Measurements from ENCODE around the gene COTL1.

DNA sequence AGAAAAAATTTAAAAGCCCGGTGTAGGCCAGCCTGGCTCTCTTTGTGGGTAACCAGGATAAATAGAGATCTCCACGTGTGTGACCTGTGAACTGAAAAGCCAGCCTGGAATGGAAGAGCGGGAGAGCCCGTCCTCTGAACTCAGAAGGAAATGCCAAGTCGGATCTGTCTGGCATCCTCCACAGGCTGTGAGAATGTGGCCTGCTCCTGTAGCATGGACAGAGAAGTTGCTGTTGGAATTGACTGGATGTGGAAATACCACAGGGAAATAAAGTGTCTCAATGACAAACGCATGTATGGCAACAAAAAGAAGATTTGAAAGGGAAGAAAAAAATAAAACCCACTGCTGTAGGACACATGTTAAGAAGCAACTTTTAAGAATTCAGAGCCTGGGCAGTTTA is 37.1 kb upstream of the COTL1 start:
- TF ChIP-seq, protein P1, sequence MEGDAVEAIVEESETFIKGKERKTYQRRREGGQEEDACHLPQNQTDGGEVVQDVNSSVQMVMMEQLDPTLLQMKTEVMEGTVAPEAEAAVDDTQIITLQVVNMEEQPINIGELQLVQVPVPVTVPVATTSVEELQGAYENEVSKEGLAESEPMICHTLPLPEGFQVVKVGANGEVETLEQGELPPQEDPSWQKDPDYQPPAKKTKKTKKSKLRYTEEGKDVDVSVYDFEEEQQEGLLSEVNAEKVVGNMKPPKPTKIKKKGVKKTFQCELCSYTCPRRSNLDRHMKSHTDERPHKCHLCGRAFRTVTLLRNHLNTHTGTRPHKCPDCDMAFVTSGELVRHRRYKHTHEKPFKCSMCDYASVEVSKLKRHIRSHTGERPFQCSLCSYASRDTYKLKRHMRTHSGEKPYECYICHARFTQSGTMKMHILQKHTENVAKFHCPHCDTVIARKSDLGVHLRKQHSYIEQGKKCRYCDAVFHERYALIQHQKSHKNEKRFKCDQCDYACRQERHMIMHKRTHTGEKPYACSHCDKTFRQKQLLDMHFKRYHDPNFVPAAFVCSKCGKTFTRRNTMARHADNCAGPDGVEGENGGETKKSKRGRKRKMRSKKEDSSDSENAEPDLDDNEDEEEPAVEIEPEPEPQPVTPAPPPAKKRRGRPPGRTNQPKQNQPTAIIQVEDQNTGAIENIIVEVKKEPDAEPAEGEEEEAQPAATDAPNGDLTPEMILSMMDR (IDR thresholded peaks at IDR 0.05): no peak
- no peak for TF ChIP-seq FOXJ3 (CRISPR knock-in tag; IDR thresholded peaks at IDR 0.05; ENCODE audit: borderline replicate concordance)
- TF ChIP-seq, protein P2, sequence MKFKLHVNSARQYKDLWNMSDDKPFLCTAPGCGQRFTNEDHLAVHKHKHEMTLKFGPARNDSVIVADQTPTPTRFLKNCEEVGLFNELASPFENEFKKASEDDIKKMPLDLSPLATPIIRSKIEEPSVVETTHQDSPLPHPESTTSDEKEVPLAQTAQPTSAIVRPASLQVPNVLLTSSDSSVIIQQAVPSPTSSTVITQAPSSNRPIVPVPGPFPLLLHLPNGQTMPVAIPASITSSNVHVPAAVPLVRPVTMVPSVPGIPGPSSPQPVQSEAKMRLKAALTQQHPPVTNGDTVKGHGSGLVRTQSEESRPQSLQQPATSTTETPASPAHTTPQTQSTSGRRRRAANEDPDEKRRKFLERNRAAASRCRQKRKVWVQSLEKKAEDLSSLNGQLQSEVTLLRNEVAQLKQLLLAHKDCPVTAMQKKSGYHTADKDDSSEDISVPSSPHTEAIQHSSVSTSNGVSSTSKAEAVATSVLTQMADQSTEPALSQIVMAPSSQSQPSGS (CRISPR knock-in tag; IDR thresholded peaks at IDR 0.05; ENCODE audit: borderline replicate concordance, low read depth): no peak
- TF ChIP-seq TP53 (CRISPR knock-in tag; IDR thresholded peaks at IDR 0.05): no peak
- no peak for TF ChIP-seq ELF4 (CRISPR knock-in tag; IDR thresholded peaks at IDR 0.05; ENCODE audit: low read depth)

All from WTC11 (cell line).